GM19455 (cell line): ENCODE measurements around the gene CUX1.
"Not testable (repeated sequence)": the region's sequence is repeated elsewhere in the genome, so short reads cannot be mapped to it uniquely, and the experiment has no call there.

ENCODE experiments used
- ATAC-seq: cut with Tn5 transposase; IDR thresholded peaks from one replicate; pipeline ENCODE4 v1.9.1; 2021; ENCODE audit not compliant: unreplicated experiment

CUX1 gene

DNA sequence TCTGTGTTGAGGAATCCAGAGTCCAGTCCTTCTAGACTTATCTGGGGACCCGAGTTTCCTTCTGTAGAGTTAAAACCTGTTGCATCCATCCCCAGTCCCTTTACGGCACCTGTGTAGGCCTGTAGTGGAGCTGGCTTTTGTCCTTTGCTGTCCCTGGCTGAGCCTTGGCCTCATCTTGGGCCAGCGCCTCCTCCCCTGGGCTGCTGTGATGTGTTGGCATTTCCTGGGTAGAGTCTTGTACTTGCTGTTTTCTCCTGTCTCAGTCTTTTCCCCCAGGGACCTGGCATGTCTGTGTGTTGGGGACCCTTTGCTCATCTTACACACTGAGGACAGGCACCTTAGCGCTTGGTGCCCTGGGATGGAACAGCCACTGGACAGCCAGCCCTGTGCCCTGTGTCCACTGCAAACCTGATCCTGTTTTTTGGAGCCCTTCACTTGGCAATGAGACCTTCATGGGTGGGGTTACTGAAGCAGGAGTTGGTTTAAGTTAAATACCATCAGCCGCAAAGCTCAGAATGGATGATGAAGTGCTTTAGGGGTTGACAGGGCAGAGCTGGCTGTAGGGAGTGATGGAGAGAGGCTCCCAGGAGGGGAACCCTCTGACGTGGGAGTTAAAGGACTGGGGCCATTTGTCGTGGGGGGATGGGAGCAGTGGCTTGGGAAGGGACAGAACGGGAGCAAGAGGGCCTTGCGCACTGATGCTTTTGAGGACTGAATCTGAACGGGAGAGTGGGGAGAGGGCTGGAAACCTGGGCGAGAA is 50.9 kb downstream of the CUX1 start:
- ATAC-seq, result no peak

GRCh38 chr7:101869026-101869900 is 51.8 kb downstream of the CUX1 start:
- ATAC-seq, result no peak

- no peak for ATAC-seq
Measured at GRCh38 chr7:101869901-101870290, 52.5 kb downstream of the CUX1 start.

DNA sequence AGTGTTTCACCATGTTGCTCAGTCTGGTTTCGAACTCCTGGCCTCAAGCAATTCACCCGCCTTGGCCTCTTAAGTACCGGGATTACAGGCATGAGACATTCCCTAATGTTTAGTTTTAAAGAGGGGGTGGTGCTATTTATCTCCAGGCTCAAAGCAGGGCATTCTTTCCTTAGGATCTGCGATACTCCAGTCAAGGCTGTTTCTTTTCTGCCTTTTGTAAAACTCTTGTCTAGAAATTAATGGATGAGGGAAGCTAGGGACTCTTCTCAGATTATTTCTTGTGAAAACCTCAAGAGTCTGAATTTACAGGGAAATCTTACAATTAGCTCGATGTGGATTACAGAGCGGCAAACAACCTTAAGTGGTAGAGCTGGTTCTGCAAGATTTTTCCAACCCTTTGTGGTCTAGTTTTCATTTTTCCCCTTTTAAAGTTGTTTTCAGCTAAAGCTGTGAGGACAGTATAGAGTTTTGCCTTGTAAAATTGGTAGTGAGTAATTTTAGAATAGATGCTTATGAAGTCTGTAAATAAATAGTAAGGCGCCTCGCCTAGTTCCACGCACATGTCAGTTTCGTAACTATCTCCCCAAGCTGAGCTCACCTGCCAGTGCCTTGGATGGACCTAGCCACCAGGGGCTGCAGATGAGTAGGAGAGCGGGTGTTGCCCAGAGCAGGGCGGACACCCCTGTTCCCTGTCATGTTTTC is 53.1 kb downstream of the CUX1 start:
- ATAC-seq, result no peak

DNA sequence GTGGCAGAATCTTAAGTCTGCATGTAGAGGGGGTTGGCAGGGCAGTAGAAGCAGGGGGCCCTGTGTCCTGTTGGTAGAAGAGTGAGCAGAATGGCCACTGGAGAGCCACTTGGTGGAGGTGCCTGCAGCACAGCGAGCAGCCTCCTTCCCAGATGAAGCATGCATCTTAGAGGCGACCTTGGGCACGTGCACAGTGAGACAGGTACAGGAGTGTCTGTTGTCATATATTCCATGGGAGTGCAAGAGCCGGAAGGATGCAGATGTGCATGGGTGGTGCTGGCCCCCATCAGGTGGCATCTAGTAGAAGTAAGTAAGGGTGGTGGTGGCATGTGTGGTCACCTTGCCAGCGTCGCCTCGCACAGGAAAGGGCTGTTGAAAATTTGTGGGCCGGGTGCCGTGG is 53.9 kb downstream of the CUX1 start:
- no peak for ATAC-seq

- ATAC-seq, result no peak
Measured at GRCh38 chr7:101874028-101874427, 56.6 kb downstream of the CUX1 start.

GRCh38 chr7:101875283-101875846 is 57.9 kb downstream of the CUX1 start:
- ATAC-seq, result no peak

DNA sequence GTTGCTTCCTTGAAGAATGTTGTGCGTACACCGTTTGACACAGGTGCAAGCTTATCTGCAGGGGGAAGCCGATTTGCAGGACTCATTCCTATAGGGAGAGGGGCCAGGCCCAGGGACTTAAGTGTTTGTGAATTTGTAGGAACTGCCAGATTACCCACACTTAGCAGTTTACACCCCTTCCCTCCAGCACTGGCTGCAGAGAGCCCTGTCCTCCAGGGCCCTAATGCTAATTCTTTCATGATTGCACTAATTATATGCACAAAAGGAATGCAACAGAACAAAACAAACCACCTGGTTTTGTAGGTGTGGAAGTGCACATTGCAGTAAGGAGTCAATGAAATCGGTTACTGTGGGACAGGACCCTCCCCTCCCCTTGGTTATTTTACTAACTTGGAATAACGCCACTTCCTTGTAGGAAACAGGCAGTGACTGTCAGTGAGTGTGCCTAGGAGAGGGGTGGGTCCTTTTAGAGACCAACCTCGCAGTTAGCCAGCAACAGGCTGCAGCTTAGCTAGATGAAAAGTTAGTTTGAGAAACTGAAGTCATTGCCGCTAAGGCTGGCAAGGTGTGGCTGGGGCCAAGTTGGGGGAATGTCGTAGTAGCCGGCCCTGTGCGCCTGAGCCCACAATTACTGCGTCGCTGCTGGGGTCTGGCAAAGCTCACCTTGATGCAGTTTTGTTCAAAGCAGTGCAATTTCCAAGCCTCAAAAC is 60.6 kb downstream of the CUX1 start:
- no peak for ATAC-seq

- no peak for ATAC-seq
Measured at GRCh38 chr7:101878938-101879337, 61.5 kb downstream of the CUX1 start.

GRCh38 chr7:101879565-101879964 is 62.1 kb downstream of the CUX1 start:
- ATAC-seq, result no peak

GRCh38 chr7:101880282-101881054 is 63.0 kb downstream of the CUX1 start:
- no peak for ATAC-seq

DNA sequence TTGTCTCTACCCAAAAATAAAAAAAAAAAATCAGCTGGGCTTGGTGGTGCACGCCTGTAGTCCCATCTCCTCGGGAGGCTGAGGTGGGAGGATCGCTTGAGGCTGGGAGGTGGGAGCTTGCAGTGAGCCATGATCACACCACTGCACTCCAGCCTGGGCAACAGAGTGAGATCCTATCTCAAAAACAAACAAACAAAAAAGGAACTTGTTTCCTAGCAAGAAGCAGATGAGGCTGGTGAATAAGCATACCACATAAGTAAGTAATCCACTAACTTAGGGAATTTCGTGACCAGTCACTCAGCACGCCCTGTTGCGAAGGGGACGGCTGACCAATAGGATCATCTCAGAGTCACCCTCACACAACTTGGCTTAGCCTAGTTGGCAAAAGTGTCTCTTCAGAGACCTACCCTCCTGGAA is 64.6 kb downstream of the CUX1 start:
- ATAC-seq, result no peak

- ATAC-seq, result no peak
Measured at GRCh38 chr7:101882595-101883564, 65.5 kb downstream of the CUX1 start.

DNA sequence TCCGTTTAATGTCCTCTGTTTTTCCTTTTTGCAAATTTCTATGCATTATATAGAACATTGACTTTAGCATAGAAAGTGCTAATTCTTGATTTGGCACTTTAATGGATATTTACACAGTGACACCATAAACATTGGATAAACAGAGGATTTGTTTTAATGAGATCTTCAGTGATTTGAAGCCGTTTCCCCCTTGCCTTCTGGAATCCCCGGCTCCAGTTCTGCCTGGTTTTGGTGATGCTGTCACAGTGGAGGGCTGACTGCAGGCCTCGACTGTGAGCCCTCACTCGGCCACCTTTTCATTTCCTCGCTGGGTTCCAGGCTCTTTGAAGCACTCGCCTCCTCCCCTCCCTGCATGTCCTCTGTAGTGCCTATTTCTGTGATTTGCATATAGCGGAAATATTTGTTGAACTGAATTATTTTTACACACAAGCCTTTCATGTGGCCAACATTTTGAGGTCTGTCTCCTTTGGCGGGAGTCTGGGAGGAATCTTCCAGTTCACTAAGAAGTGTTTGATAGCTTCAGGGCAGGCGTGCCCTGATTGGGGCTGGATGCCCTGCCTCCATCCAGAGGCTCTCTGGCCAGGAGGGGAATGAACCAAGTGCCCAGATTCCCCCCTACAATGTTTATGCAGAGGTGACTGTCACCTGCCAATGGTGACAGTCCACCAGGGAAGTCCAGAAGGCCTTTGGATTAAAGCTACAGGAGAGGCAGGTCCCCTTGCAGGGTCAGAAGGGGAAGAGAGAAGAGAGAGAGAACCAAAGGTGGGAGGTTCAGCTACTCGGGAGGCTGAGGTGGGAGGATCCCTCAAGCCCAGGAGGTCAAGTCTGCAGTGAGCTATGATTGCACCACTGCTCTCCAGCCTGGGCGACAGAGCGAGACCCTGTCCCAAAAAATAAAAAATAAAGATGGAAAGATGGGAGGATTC is 67.5 kb downstream of the CUX1 start:
- ATAC-seq, result peak; percentile 55

GRCh38 chr7:101885597-101885955 is 68.2 kb downstream of the CUX1 start:
- ATAC-seq, result no peak

DNA sequence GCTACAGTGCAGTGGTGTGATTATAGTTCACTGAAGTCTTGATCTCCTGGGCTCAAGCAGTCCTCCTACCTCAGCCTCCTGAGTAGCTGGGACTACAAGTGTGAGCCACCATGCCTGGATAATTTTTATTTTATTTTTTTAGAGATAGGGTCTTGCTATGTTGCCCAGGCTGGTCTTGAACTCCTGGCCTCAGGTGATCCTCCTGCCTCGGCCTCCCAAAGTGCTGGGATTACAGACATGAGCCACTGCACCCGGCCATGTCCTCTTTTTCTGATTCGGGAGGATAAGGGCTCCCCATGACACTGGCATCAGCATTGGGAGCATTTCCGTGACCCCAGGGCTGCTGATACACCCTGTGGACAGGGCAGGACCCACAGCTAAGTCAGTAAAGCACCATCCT is 69.9 kb downstream of the CUX1 start:
- not testable (repeated sequence) for ATAC-seq

DNA sequence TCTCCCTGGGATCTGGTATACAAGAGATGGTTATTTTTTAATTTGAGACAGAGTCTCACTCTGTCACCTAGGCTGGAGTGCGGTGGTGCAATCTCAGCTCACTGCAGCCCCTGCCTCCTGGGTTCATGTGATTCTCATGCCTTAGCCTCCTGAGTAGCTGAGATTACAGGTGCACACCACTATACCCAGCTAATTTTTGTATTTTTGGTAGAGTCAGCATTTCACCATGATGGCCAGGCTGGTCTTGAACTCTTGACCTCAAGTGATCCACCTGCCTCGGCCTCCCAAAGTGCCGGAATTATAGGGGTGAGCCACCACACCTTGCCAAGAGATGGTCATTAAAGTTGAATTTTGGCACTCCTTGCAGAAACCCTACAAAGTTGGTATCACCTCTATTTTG is 71.1 kb downstream of the CUX1 start:
- not testable (repeated sequence) for ATAC-seq
